ENCODE data around the gene FRMD5. TPM values are rescaled to one million over a fixed set of nuclear protein-coding genes. Genes with fewer than 3 reads are reported as not detected.

FRMD5 gene
- total and polyA plus RNA-seq, 9 donors, result 0.19 to 1.4 (median 0.46) TPM

DNA sequence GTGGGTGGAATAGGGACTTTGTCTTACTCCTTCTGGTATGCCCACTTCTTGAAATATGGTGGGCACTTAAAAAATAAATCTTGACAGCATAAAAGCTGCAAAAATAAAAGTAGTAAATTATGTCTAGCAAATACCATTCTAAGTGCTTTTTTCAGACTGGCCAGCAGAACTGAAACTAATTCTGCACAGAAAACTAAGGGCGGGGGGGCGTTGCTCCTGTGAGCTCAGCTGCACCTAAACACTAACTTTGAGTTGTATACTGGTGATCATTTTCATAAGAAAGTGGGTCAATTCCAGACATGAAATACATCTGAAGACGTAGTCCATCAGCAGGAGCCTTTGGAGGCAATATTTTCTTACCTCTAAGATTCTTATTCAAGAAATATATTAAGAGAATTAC, 253.5 kb downstream of the FRMD5 start:
- Histone ChIP-seq H3K27ac (ENCODE audit: low read length) (no peak overlapping the region), H3K27me3 (ENCODE audit: control insufficient read depth, insufficient read depth, low read length) (no peaks in the 10 kb centered on the region), H3K4me3 (ENCODE audit: low read length) (no peak overlapping the region), H3K9me3 (replicated peaks; ENCODE audit: control insufficient read depth, low read depth, low read length) (no peaks in the 10 kb centered on the region), H3K4me1 (ENCODE audit: control insufficient read depth, insufficient read depth, low read length) (no peaks in the 10 kb centered on the region), H3K36me3 (ENCODE audit: control insufficient read depth, insufficient read depth, low read length) (no peaks in the 10 kb centered on the region)
- no CpG with 5 or more reads among the region's 3 CpGs for WGBS (ENCODE audit: insufficient coverage)
- DNase-seq, result no peak

GRCh38 chr15:43941071-43941470, 254.0 kb downstream of the FRMD5 start:
- H3K4me1 ChIP-seq (ENCODE audit: control insufficient read depth, insufficient read depth, low read length), result no peaks in the 10 kb centered on the region
- no peak for DNase-seq
- H3K4me3 ChIP-seq (ENCODE audit: low read length), result no peak overlapping the region
- WGBS (ENCODE audit: insufficient coverage), result 76% methylated on average over 3 of the region's 4 CpGs
- H3K9me3 ChIP-seq (replicated peaks; ENCODE audit: control insufficient read depth, low read depth, low read length), result no peaks in the 10 kb centered on the region
- H3K27me3 ChIP-seq (ENCODE audit: control insufficient read depth, insufficient read depth, low read length), result no peaks in the 10 kb centered on the region
- no peaks in the 10 kb centered on the region for H3K36me3 ChIP-seq (ENCODE audit: control insufficient read depth, insufficient read depth, low read length)
- H3K27ac ChIP-seq (ENCODE audit: low read length), result no peak overlapping the region

DNA sequence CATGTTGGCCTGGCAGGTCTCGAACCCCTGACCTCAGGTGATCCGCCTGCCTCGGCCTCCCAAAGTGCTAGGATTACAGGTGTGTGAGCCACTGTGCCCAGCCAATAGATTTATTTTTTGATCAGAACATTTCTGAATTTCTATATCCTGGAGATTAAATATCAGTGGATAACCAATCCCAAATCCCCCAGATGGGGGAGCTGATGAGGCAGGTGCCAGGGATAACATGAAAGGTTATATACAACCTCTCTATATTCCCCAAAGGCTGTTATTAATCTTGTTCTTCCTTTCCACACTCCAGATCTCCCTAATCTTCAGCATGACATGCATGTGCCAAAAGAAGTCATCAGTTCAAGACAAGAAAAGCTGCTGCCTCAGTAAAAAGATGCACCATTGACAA, 256.0 kb downstream of the FRMD5 start:
- no peaks in the 10 kb centered on the region for H3K36me3 ChIP-seq (ENCODE audit: control insufficient read depth, insufficient read depth, low read length)
- 83% methylated on average over 3 of the region's 3 CpGs for WGBS (ENCODE audit: insufficient coverage)
- no peak overlapping the region for H3K4me3 ChIP-seq (ENCODE audit: low read length)
- no peaks in the 10 kb centered on the region for H3K27me3 ChIP-seq (ENCODE audit: control insufficient read depth, insufficient read depth, low read length)
- no peaks in the 10 kb centered on the region for H3K9me3 ChIP-seq (replicated peaks; ENCODE audit: control insufficient read depth, low read depth, low read length)
- H3K27ac ChIP-seq (ENCODE audit: low read length), result no peak overlapping the region
- no peak for DNase-seq
- no peaks in the 10 kb centered on the region for H3K4me1 ChIP-seq (ENCODE audit: control insufficient read depth, insufficient read depth, low read length)

DNA sequence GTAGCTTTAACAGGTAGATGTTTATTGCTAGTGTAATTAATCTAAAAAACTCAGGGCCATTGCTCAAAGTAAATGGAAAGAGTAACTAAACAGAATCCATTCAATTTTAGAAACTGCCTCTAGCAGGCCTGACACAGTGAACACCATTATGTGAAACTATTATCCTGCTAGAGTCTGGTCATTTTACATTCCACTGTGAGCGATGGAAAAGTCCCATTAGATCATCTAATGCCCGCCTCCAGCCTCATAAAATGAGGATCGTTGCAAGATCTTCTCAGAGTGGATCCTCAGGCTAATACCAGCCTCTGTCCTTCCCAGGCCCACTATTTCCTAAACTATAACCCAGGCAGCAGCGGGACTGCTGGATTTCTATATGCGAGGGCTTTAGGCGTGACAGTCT, 260.6 kb downstream of the FRMD5 start:
- peaks cover 17% of the 10 kb centered on the region for H3K4me1 ChIP-seq (ENCODE audit: control insufficient read depth, insufficient read depth, low read length)
- H3K36me3 ChIP-seq (ENCODE audit: control insufficient read depth, insufficient read depth, low read length), result no peaks in the 10 kb centered on the region
- H3K27ac ChIP-seq (ENCODE audit: low read length), result no peak overlapping the region
- no peaks in the 10 kb centered on the region for H3K27me3 ChIP-seq (ENCODE audit: control insufficient read depth, insufficient read depth, low read length)
- H3K4me3 ChIP-seq (ENCODE audit: low read length), result no peak overlapping the region
- H3K9me3 ChIP-seq (replicated peaks; ENCODE audit: control insufficient read depth, low read depth, low read length), result no peaks in the 10 kb centered on the region
- 61% methylated on average over 2 of the region's 6 CpGs for WGBS (ENCODE audit: insufficient coverage)
- DNase-seq, result no peak

GRCh38 chr15:43932907-43933306, 262.2 kb downstream of the FRMD5 start:
- no peaks in the 10 kb centered on the region for H3K9me3 ChIP-seq (replicated peaks; ENCODE audit: control insufficient read depth, low read depth, low read length)
- H3K27me3 ChIP-seq (ENCODE audit: control insufficient read depth, insufficient read depth, low read length), result no peaks in the 10 kb centered on the region
- H3K4me1 ChIP-seq (ENCODE audit: control insufficient read depth, insufficient read depth, low read length), result peaks cover 17% of the 10 kb centered on the region
- no peaks in the 10 kb centered on the region for H3K36me3 ChIP-seq (ENCODE audit: control insufficient read depth, insufficient read depth, low read length)
- no CpG with 5 or more reads among the region's 3 CpGs for WGBS (ENCODE audit: insufficient coverage)
- no peak overlapping the region for H3K4me3 ChIP-seq (ENCODE audit: low read length)
- DNase-seq, result peak; percentile 70
- peak overlapping the region; percentile 29 for H3K27ac ChIP-seq (ENCODE audit: low read length)

DNA sequence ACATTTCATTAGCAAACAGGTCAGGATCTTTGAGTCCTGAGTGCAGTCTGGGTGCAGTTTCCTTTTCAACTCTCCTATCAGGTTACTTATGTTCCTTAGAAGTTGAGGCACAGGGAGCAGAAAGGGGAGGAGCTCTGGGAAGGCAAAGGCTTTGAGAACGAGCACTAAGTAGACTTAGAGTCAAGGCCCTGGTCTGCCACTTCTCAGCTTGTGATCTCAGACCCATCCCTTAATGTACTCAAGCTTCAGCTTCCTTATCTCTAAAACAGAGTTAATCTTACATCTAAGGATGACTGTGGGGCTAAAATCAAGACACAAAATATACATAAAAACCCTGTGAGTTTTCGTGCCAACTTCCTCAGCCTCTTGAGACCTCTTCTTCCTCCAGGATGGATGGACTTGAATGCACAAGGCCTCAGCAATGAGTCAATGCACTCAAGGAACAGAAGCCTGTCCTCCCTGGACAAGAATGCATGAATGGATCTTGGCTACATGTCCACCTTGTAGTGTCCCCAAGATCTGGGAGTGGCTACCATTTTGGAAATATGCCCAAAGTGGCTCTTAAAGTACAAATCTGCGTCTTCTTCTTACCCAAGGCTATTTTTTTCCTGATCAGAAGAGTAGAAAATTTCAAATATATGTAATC, 263.2 kb downstream of the FRMD5 start:
- Histone ChIP-seq H3K9me3 (replicated peaks; ENCODE audit: control insufficient read depth, low read depth, low read length) (no peaks in the 10 kb centered on the region), H3K27ac (ENCODE audit: low read length) (peak overlapping the region; percentile 59), H3K36me3 (ENCODE audit: control insufficient read depth, insufficient read depth, low read length) (no peaks in the 10 kb centered on the region), H3K4me3 (ENCODE audit: low read length) (no peak overlapping the region), H3K27me3 (ENCODE audit: control insufficient read depth, insufficient read depth, low read length) (no peaks in the 10 kb centered on the region), H3K4me1 (ENCODE audit: control insufficient read depth, insufficient read depth, low read length) (peaks cover 17% of the 10 kb centered on the region)
- 57% methylated on average over 1 of the region's 3 CpGs for WGBS (ENCODE audit: insufficient coverage)
- DNase-seq, result no peak

GRCh38 chr15:43931119-43931518, 264.0 kb downstream of the FRMD5 start:
- Histone ChIP-seq H3K36me3 (ENCODE audit: control insufficient read depth, insufficient read depth, low read length) (no peaks in the 10 kb centered on the region), H3K27me3 (ENCODE audit: control insufficient read depth, insufficient read depth, low read length) (no peaks in the 10 kb centered on the region), H3K27ac (ENCODE audit: low read length) (peak overlapping the region; percentile 59), H3K9me3 (replicated peaks; ENCODE audit: control insufficient read depth, low read depth, low read length) (no peaks in the 10 kb centered on the region), H3K4me3 (ENCODE audit: low read length) (no peak overlapping the region), H3K4me1 (ENCODE audit: control insufficient read depth, insufficient read depth, low read length) (peaks cover 17% of the 10 kb centered on the region)
- peak; percentile 84 for DNase-seq
- WGBS (ENCODE audit: insufficient coverage), result no CpG with 5 or more reads among the region's 3 CpGs

- Histone ChIP-seq H3K36me3 (ENCODE audit: control insufficient read depth, insufficient read depth, low read length) (no peaks in the 10 kb centered on the region), H3K9me3 (replicated peaks; ENCODE audit: control insufficient read depth, low read depth, low read length) (no peaks in the 10 kb centered on the region), H3K4me3 (ENCODE audit: low read length) (no peak overlapping the region), H3K27me3 (ENCODE audit: control insufficient read depth, insufficient read depth, low read length) (no peaks in the 10 kb centered on the region), H3K4me1 (ENCODE audit: control insufficient read depth, insufficient read depth, low read length) (peaks cover 17% of the 10 kb centered on the region), H3K27ac (ENCODE audit: low read length) (no peak overlapping the region)
- DNase-seq, result no peak
- WGBS (ENCODE audit: insufficient coverage), result 72% methylated on average over 5 of the region's 5 CpGs
Measured at GRCh38 chr15:43930556-43930955, 264.5 kb downstream of the FRMD5 start.

- WGBS (ENCODE audit: insufficient coverage), result 25% methylated on average over 2 of the region's 2 CpGs
- Histone ChIP-seq H3K36me3 (ENCODE audit: control insufficient read depth, insufficient read depth, low read length) (no peaks in the 10 kb centered on the region), H3K4me1 (ENCODE audit: control insufficient read depth, insufficient read depth, low read length) (peaks cover 17% of the 10 kb centered on the region), H3K9me3 (replicated peaks; ENCODE audit: control insufficient read depth, low read depth, low read length) (no peaks in the 10 kb centered on the region), H3K4me3 (ENCODE audit: low read length) (no peak overlapping the region), H3K27me3 (ENCODE audit: control insufficient read depth, insufficient read depth, low read length) (no peaks in the 10 kb centered on the region), H3K27ac (ENCODE audit: low read length) (no peak overlapping the region)
- DNase-seq, result peak; percentile 36
Measured at GRCh38 chr15:43930079-43930478, 265.0 kb downstream of the FRMD5 start.

DNA sequence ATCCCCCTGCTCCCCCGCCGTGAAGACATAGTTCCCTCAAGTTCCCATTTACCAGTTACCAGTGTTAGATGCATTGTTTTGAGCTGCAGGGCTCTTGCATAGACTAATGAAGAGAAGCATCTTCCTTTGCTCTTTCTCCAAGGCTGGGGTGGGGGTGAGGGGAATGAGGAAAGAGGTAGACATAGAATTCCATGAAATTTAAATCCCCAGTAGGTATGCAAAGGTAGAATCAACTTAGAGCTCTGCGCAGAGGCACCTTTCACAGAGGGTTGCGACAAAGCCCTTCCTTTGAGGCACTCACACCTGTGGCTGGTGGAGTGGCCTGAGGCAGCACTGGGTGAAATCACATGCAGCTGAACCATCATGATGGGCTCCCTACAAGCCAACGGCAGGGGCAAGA, 266.9 kb downstream of the FRMD5 start:
- Histone ChIP-seq H3K4me1 (ENCODE audit: control insufficient read depth, insufficient read depth, low read length) (peaks cover 17% of the 10 kb centered on the region), H3K9me3 (replicated peaks; ENCODE audit: control insufficient read depth, low read depth, low read length) (no peaks in the 10 kb centered on the region), H3K27me3 (ENCODE audit: control insufficient read depth, insufficient read depth, low read length) (no peaks in the 10 kb centered on the region), H3K36me3 (ENCODE audit: control insufficient read depth, insufficient read depth, low read length) (no peaks in the 10 kb centered on the region), H3K4me3 (ENCODE audit: low read length) (no peak overlapping the region), H3K27ac (ENCODE audit: low read length) (no peak overlapping the region)
- no peak for DNase-seq
- 56% methylated on average over 3 of the region's 5 CpGs for WGBS (ENCODE audit: insufficient coverage)

DNA sequence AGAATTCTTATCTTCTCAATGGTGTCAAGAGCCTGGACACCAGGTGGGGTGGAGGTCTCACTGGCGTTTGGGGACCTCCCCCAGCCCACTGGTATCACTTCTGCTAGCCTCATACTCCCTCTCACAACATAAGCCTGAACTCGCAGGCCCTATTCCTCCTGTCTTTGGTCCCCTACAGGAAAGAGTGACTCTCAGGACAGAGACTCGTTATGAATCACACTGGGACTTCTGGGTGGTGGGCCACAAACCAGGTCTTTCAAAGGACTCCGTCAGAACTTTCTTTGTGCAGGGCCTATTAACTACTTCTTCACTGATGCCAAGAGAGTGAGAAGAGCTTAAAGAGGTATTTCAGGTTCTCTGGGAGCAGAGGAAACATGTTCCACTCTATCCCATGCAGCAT, 267.9 kb downstream of the FRMD5 start:
- Histone ChIP-seq H3K27ac (ENCODE audit: low read length) (no peak overlapping the region), H3K4me1 (ENCODE audit: control insufficient read depth, insufficient read depth, low read length) (peaks cover 12% of the 10 kb centered on the region), H3K36me3 (ENCODE audit: control insufficient read depth, insufficient read depth, low read length) (no peaks in the 10 kb centered on the region), H3K4me3 (ENCODE audit: low read length) (no peak overlapping the region), H3K27me3 (ENCODE audit: control insufficient read depth, insufficient read depth, low read length) (no peaks in the 10 kb centered on the region), H3K9me3 (replicated peaks; ENCODE audit: control insufficient read depth, low read depth, low read length) (no peaks in the 10 kb centered on the region)
- 62% methylated on average over 3 of the region's 4 CpGs for WGBS (ENCODE audit: insufficient coverage)
- no peak for DNase-seq
